Mucosa of gallbladder (tissue), 1 donor: ENCODE data around the gene PLG. TPM values are rescaled to one million over a fixed set of nuclear protein-coding genes. Genes with fewer than 3 reads are reported as not detected.
"Not testable (repeated sequence)": the region's sequence is repeated elsewhere in the genome, so short reads cannot be mapped to it uniquely, and the experiment has no call there.

Source experiments
- DNase-seq: peaks from one replicate; pipeline ENCODE4 v3.0.0-alpha.2; 2020; ENCODE audit warnings: low spot score
- total RNA-seq: library from RNA; stranded (reverse); gene quantifications from one replicate; pipeline ENCODE4 v1.2.1, GENCODE V29; 2021
- donor health status: DM: no; HTN: no; CAD: no.

The PLG gene
- total RNA-seq, 1 donor from 2014 or later, result 3.9 TPM

- no peak for DNase-seq
Measured at GRCh38 chr6:160775792-160776580, 73.9 kb downstream of the PLG start.

GRCh38 chr6:160779095-160779494 lies 77.1 kb downstream of the PLG start:
- not testable (repeated sequence) for DNase-seq

- DNase-seq, result not testable (repeated sequence)
Measured at GRCh38 chr6:160780656-160781055, 78.6 kb downstream of the PLG start.

- no peak for DNase-seq
Measured at GRCh38 chr6:160781298-160781697, 79.3 kb downstream of the PLG start.

GRCh38 chr6:160782228-160782627 lies 80.2 kb downstream of the PLG start:
- no peak for DNase-seq

- DNase-seq, result no peak
Measured at GRCh38 chr6:160783741-160784140, 81.7 kb downstream of the PLG start.

- DNase-seq, result not testable (repeated sequence)
Measured at GRCh38 chr6:160788126-160788525, 86.1 kb downstream of the PLG start.

- DNase-seq, result no peak
Measured at GRCh38 chr6:160788806-160789205, 86.8 kb downstream of the PLG start.

GRCh38 chr6:160789263-160790027 lies 87.4 kb downstream of the PLG start:
- DNase-seq, result no peak

GRCh38 chr6:160790028-160790792 lies 88.2 kb downstream of the PLG start:
- no peak for DNase-seq

GRCh38 chr6:160791459-160791858 lies 89.4 kb downstream of the PLG start:
- DNase-seq, result no peak

GRCh38 chr6:160791981-160792418 lies 90.0 kb downstream of the PLG start:
- no peak for DNase-seq

GRCh38 chr6:160792708-160793107 lies 90.7 kb downstream of the PLG start:
- DNase-seq, result no peak

- no peak for DNase-seq
Measured at GRCh38 chr6:160793652-160794051, 91.6 kb downstream of the PLG start.

- no peak for DNase-seq
Measured at GRCh38 chr6:160795721-160796120, 93.7 kb downstream of the PLG start.

- DNase-seq, result no peak
Measured at GRCh38 chr6:160798625-160799024, 96.6 kb downstream of the PLG start.

- DNase-seq, result no peak
Measured at GRCh38 chr6:160799801-160800506, 97.9 kb downstream of the PLG start.

GRCh38 chr6:160801418-160801817 lies 99.4 kb downstream of the PLG start:
- no peak for DNase-seq

GRCh38 chr6:160802049-160802448 lies 100.0 kb downstream of the PLG start:
- not testable (repeated sequence) for DNase-seq
